ENCODE results near the gene OLFM2. TPM values are rescaled to one million over a fixed set of nuclear protein-coding genes. Genes with fewer than 3 reads are reported as not detected.

The OLFM2 gene
- total and polyA plus RNA-seq, 2 of the 4 experiments (the other 2 are of a cell fraction): 2.7 to 5.1 TPM

DNA sequence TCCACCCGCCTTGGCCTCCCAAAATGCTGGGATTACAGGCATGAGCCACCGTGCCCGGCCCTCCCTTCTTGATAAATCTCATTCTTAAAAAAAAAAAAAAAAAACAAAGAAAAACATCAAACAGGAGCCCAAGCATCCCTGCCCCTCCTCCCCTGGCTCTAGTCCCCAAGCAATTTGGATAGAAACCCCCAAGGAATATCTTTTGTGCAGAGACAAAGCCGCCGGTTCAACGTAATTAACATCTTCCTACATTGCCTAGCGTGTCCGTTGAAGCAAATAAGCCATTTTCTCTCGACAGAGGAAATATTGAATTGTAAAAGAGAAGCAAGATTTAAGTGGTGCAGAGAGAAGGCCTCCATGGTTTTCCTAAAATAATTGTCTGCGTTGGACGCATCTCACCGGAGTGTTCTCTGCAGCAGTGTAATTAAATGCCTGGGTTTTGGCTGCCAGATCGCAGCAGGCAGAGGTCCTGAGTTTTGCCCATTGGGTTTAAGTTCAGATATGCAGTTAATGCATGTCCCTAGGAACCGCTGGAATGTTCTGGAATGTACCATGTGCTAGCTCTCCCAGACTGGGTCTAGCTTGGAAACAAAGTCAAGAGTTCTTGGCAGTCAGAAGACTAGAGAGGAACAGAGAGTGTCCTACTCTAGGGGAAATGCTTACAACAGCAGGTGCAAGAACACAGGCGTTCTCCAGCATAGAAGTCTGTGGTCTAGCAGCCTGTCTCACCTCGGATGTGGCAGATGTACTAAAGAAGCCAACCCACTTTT lies 70.4 kb downstream of the OLFM2 start:
- Histone ChIP-seq H2BK120ac (ENCODE audit: low read depth, low read length) (no peak overlapping the region), H3K56ac (ENCODE audit: extremely low read depth, insufficient read depth, low read length) (no peak overlapping the region), H3K23ac (ENCODE audit: low read depth, low read length) (no peak overlapping the region), H3K27me3 (ENCODE audit: control insufficient read depth, insufficient read depth, low read length) (no peaks in the 10 kb centered on the region; the same call in 1 of the 2 replicates), H2AK9ac (replicated peaks; ENCODE audit: low read depth, low read length, poor library complexity) (no peak overlapping the region), H3K18ac (ENCODE audit: low read depth, low read length) (no peak overlapping the region), H4K20me1 (ENCODE audit: insufficient read depth, low read length) (no peaks in the 10 kb centered on the region), H4K5ac (ENCODE audit: low read depth, low read length) (no peak overlapping the region), H4K91ac (ENCODE audit: insufficient read depth, low read depth, low read length) (no peak overlapping the region), H2AK5ac (ENCODE audit: low read depth, low read length) (no peak overlapping the region), H3K4me1 (ENCODE audit: control insufficient read depth, insufficient read depth, low read length) (no peaks in the 10 kb centered on the region), H2BK5ac (ENCODE audit: low read depth, low read length, poor library complexity, severe bottlenecking) (no peak overlapping the region), H3K4me3 (ENCODE audit: insufficient read depth, low read depth, low read length) (no peak overlapping the region), H3K4me2 (ENCODE audit: low read depth, low read length) (no peak overlapping the region), H3K36me3 (ENCODE audit: control insufficient read depth, insufficient read depth, low read length) (no peaks in the 10 kb centered on the region), H2BK15ac (ENCODE audit: low read depth, low read length) (no peak overlapping the region), H3K9ac (ENCODE audit: low read depth, low read length) (no peak overlapping the region), H3K9me1 (ENCODE audit: insufficient read depth, low read length) (no peaks in the 10 kb centered on the region), H3K79me1 (ENCODE audit: low read depth in 1 of 2, low read length in 2 of 2) (no peaks in the 10 kb centered on the region), H2AFZ (replicated peaks; ENCODE audit: low read length, poor library complexity) (no peak overlapping the region), H3K4ac (ENCODE audit: low read depth, low read length) (no peak overlapping the region), H3K9me3 (ENCODE audit: control insufficient read depth, insufficient read depth, low read length) (no peaks in the 10 kb centered on the region), H3K27ac (ENCODE audit: insufficient read depth, low read length) (no peak overlapping the region), H2BK20ac (ENCODE audit: low read depth, low read length) (no peak overlapping the region), H3K14ac (replicated peaks; ENCODE audit: low read depth, low read length) (no peak overlapping the region), H4K8ac (ENCODE audit: low read depth in 2 of 2, low read length in 2 of 2) (no peak overlapping the region)
- TF ChIP-seq RAD21 (IDR thresholded peaks at IDR 0.05; ENCODE audit: low read length): no peak
- no peak for TF ChIP-seq POLR2A (IDR thresholded peaks at IDR 0.05; ENCODE audit: low read depth, low read length)
- TF ChIP-seq, protein P1, sequence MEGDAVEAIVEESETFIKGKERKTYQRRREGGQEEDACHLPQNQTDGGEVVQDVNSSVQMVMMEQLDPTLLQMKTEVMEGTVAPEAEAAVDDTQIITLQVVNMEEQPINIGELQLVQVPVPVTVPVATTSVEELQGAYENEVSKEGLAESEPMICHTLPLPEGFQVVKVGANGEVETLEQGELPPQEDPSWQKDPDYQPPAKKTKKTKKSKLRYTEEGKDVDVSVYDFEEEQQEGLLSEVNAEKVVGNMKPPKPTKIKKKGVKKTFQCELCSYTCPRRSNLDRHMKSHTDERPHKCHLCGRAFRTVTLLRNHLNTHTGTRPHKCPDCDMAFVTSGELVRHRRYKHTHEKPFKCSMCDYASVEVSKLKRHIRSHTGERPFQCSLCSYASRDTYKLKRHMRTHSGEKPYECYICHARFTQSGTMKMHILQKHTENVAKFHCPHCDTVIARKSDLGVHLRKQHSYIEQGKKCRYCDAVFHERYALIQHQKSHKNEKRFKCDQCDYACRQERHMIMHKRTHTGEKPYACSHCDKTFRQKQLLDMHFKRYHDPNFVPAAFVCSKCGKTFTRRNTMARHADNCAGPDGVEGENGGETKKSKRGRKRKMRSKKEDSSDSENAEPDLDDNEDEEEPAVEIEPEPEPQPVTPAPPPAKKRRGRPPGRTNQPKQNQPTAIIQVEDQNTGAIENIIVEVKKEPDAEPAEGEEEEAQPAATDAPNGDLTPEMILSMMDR (conservative IDR thresholded peaks at IDR 0.05; ENCODE audit: low read depth, low read length): no peak
- TF ChIP-seq CHD1 (IDR thresholded peaks at IDR 0.05; ENCODE audit: low read depth, low read length): no peak
- TF ChIP-seq CEBPB (IDR thresholded peaks at IDR 0.05; ENCODE audit: low read depth, low read length): no peak
- no peak for TF ChIP-seq MAZ (IDR thresholded peaks at IDR 0.05; ENCODE audit: borderline replicate concordance, low read depth, low read length)
- TF ChIP-seq, protein P2, sequence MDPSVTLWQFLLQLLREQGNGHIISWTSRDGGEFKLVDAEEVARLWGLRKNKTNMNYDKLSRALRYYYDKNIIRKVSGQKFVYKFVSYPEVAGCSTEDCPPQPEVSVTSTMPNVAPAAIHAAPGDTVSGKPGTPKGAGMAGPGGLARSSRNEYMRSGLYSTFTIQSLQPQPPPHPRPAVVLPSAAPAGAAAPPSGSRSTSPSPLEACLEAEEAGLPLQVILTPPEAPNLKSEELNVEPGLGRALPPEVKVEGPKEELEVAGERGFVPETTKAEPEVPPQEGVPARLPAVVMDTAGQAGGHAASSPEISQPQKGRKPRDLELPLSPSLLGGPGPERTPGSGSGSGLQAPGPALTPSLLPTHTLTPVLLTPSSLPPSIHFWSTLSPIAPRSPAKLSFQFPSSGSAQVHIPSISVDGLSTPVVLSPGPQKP (IDR thresholded peaks at IDR 0.05; ENCODE audit: borderline replicate concordance, low read depth, low read length): no peak
- TF ChIP-seq, protein P3, sequence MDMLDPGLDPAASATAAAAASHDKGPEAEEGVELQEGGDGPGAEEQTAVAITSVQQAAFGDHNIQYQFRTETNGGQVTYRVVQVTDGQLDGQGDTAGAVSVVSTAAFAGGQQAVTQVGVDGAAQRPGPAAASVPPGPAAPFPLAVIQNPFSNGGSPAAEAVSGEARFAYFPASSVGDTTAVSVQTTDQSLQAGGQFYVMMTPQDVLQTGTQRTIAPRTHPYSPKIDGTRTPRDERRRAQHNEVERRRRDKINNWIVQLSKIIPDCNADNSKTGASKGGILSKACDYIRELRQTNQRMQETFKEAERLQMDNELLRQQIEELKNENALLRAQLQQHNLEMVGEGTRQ (IDR thresholded peaks at IDR 0.05; ENCODE audit: low read depth, low read length): no peak
- TF ChIP-seq BHLHE40 (IDR thresholded peaks at IDR 0.05; ENCODE audit: low read depth, low read length): no peak
- TF ChIP-seq SMC3 (IDR thresholded peaks at IDR 0.05; ENCODE audit: low read depth, low read length): no peak
- no peak for TF ChIP-seq MAFK (IDR thresholded peaks at IDR 0.05; ENCODE audit: low read depth, low read length)
- no peak for TF ChIP-seq MXI1 (IDR thresholded peaks at IDR 0.05; ENCODE audit: borderline replicate concordance, low read depth, low read length)
- no peak for TF ChIP-seq RFX5 (IDR thresholded peaks at IDR 0.05; ENCODE audit: low read depth, low read length)
- TF ChIP-seq NFE2L2 (IDR thresholded peaks at IDR 0.05; ENCODE audit: low read depth, low read length): no peak
- TF ChIP-seq RCOR1 (IDR thresholded peaks at IDR 0.05; ENCODE audit: insufficient replicate concordance, low read length): no peak
- no peak for TF ChIP-seq FOS (IDR thresholded peaks at IDR 0.05; ENCODE audit: low read depth, low read length)
- intact Hi-C loops (cut with micrococcal nuclease) (no loop called here), in situ Hi-C loops (cut with MboI; ENCODE audit: low sequenced_read_pairs) (no loop called here), dilution Hi-C loops (cut with HindIII; ENCODE audit: low sequenced_read_pairs, unreplicated experiment) (no loop called here)
- ATAC-seq (ENCODE audit: low read depth) (no peak), DNase-seq (no peak)
- WGBS, 2 experiments (ENCODE audit: extremely low coverage in 2 of 2, insufficient read length in 1 of 2): 100% methylated on average over 4 of the region's 16 CpGs; no CpG with 5 or more reads in 1 of the 2 experiments
- POLR2A ChIA-PET (ENCODE audit: unreplicated experiment): no interaction called here
- BruUV-seq (replicated peaks): no TSS peak
- CTCF ChIA-PET: no interaction called here
